Epithelial cell of proximal tubule (primary cell): ENCODE measurements around the gene CEP170. TPM values are rescaled to one million over a fixed set of nuclear protein-coding genes. Genes with fewer than 3 reads are reported as not detected.
"Not testable (repeated sequence)": the region's sequence is repeated elsewhere in the genome, so short reads cannot be mapped to it uniquely, and the experiment has no call there.

Experiments
- DNase-seq: peaks from one replicate; pipeline ENCODE4 v3.0.0-alpha.2; 2011; ENCODE audit warnings: low read depth
- H3K4me3 ChIP-seq: 2 replicates; pipeline ENCODE4 v1.5.1; 2011; ENCODE audit warnings: low read depth, mild to moderate bottlenecking, low read length
- total RNA-seq: library from RNA; depleted of rRNA; stranded (reverse); fragments of >200 nt; gene quantifications from 2 replicates; pipeline ENCODE4 v1.2.3, GENCODE V29; 2015

Gene CEP170
- total RNA-seq, 1 donor from 2014 or later: 49.9 TPM

GRCh38 chr1:243105652-243106332 lies 149.3 kb downstream of the CEP170 start:
- H3K4me3 ChIP-seq, DNase-seq: not testable (repeated sequence)

- H3K4me3 ChIP-seq, DNase-seq: not testable (repeated sequence)
These were observed 150.0 kb downstream of the CEP170 start for GRCh38 chr1:243105104-243105503.

GRCh38 chr1:243104452-243104851 lies 150.6 kb downstream of the CEP170 start:
- not testable (repeated sequence) for DNase-seq, H3K4me3 ChIP-seq

- peak overlapping the region; percentile 37 for H3K4me3 ChIP-seq
- DNase-seq: not testable (repeated sequence)
These were observed 153.5 kb downstream of the CEP170 start for GRCh38 chr1:243101551-243102050.

- H3K4me3 ChIP-seq, DNase-seq: not testable (repeated sequence)
These were observed 167.7 kb downstream of the CEP170 start for GRCh38 chr1:243087368-243087767.

Other genes starting within 250 kb of the CEP170 start
- 22.0 and 86.9 TPM in 2 replicates for gene SDCCAG8, start 760 bp upstream of the CEP170 start, total RNA-seq